Measurements from ENCODE around the gene TMEM150C.

- TF ChIP-seq, protein P1, sequence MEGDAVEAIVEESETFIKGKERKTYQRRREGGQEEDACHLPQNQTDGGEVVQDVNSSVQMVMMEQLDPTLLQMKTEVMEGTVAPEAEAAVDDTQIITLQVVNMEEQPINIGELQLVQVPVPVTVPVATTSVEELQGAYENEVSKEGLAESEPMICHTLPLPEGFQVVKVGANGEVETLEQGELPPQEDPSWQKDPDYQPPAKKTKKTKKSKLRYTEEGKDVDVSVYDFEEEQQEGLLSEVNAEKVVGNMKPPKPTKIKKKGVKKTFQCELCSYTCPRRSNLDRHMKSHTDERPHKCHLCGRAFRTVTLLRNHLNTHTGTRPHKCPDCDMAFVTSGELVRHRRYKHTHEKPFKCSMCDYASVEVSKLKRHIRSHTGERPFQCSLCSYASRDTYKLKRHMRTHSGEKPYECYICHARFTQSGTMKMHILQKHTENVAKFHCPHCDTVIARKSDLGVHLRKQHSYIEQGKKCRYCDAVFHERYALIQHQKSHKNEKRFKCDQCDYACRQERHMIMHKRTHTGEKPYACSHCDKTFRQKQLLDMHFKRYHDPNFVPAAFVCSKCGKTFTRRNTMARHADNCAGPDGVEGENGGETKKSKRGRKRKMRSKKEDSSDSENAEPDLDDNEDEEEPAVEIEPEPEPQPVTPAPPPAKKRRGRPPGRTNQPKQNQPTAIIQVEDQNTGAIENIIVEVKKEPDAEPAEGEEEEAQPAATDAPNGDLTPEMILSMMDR (IDR thresholded peaks at IDR 0.05) = no peak
- no peak for TF ChIP-seq POLR2AphosphoS5 (IDR thresholded peaks at IDR 0.05)
Observed at GRCh38 chr4:82479562-82479961, 82.2 kb downstream of the TMEM150C start.
